Stimulated activated CD4-positive, alpha-beta T cell treated with anti-CD3 and anti-CD28 coated beads, Interleukin-2, amount 100 ng/mL, for 48 hours (primary cell): ENCODE results near the gene NOL4L.

Experiments used
- DNase-seq, 2 donors: peaks; one replicate each; pipeline ENCODE4 v3.0.0-alpha.2; 2020

NOL4L gene

GRCh38 chr20:32585011-32585585 lies at the start of gene NOL4L:
Gene NOL4L, minus strand, starts transcription at chr20:32585333. Its CDS starts 443 bp downstream, at chr20:32584890.
- no peak for DNase-seq

- DNase-seq: no peak
Observed at GRCh38 chr20:32634041-32634805, 49.1 kb upstream of the NOL4L start.

GRCh38 chr20:32632461-32633354 lies 47.6 kb upstream of the NOL4L start:
- DNase-seq: no peak

- no peak for DNase-seq
Observed at GRCh38 chr20:32631933-32632460, 46.9 kb upstream of the NOL4L start.

- no peak for DNase-seq
Observed at GRCh38 chr20:32629813-32630212, 44.7 kb upstream of the NOL4L start.

GRCh38 chr20:32628960-32629530 lies 43.9 kb upstream of the NOL4L start:
- DNase-seq: no peak

- DNase-seq: no peak
Observed at GRCh38 chr20:32626859-32627636, 41.9 kb upstream of the NOL4L start.

GRCh38 chr20:32626407-32626806 lies 41.3 kb upstream of the NOL4L start:
- DNase-seq: no peak

GRCh38 chr20:32625996-32626395 lies 40.9 kb upstream of the NOL4L start:
- DNase-seq: no peak

- no peak for DNase-seq
Observed at GRCh38 chr20:32624687-32625345, 39.7 kb upstream of the NOL4L start.

GRCh38 chr20:32623667-32624157 lies 38.6 kb upstream of the NOL4L start:
- no peak for DNase-seq

- DNase-seq: no peak
Observed at GRCh38 chr20:32622585-32623468, 37.7 kb upstream of the NOL4L start.

- DNase-seq: no peak
Observed at GRCh38 chr20:32621891-32622584, 36.9 kb upstream of the NOL4L start.

- no peak for DNase-seq
Observed at GRCh38 chr20:32621071-32621890, 36.1 kb upstream of the NOL4L start.

GRCh38 chr20:32619586-32619985 lies 34.5 kb upstream of the NOL4L start:
- DNase-seq: no peak

- no peak for DNase-seq
Observed at GRCh38 chr20:32614772-32615171, 29.6 kb upstream of the NOL4L start.

- no peak for DNase-seq
Observed at GRCh38 chr20:32614303-32614702, 29.2 kb upstream of the NOL4L start.

- no peak for DNase-seq
Observed at GRCh38 chr20:32613192-32614053, 28.3 kb upstream of the NOL4L start.
